Left hindlimb (tissue), 1 donor: ENCODE results near the gene B3GALT5.

Experiments used
- DNase-seq: peaks from one replicate; pipeline ENCODE4 v3.0.0-alpha.2; 2018

B3GALT5 gene

DNA sequence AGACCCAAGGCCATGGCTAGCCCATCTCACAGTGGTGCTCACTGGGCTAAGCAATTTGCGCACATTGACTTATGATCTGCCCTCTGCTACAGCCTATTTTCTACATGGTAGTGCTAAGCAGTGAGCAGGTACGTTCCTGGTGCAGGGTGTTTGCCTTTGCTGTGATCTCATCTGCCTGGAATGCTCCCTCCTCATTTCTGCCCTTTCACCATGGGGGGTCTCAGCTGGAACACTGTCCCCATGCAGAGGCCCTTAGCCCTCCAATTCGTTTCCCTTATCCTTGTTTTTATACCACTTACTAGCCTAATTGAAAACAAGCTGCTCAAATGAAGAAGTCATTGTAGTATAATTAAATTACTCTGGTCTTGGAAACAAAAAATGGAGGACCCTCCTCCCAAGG, 2.0 kb upstream of the B3GALT5 start:
- no peak for DNase-seq

GRCh38 chr21:39611551-39612190, 1.1 kb upstream of the B3GALT5 start:
- no peak for DNase-seq

- no peak for DNase-seq
Measured at GRCh38 chr21:39613041-39613934, 548 bp downstream of the B3GALT5 start.

- no peak for DNase-seq
Measured at GRCh38 chr21:39616211-39616772, 3.6 kb downstream of the B3GALT5 start.

DNA sequence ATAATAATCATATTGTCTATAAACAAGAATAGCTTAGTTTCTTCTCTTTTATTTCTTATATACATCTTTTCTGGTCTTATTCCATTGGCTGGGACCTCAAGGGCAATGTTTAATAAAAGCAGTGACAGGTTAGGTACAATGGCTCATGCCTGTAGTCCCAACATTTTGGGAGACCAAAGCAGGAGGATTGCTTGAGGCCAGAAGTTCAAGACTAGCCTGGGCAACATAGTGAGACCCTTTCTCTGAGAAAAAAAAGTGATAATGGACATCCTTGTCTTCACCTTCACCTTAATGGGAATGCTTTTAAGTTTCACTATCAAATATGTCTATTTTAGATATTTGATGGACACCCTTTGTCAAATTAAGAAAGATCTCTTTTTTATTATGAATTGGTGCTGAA, 8.1 kb downstream of the B3GALT5 start:
- no peak for DNase-seq

DNA sequence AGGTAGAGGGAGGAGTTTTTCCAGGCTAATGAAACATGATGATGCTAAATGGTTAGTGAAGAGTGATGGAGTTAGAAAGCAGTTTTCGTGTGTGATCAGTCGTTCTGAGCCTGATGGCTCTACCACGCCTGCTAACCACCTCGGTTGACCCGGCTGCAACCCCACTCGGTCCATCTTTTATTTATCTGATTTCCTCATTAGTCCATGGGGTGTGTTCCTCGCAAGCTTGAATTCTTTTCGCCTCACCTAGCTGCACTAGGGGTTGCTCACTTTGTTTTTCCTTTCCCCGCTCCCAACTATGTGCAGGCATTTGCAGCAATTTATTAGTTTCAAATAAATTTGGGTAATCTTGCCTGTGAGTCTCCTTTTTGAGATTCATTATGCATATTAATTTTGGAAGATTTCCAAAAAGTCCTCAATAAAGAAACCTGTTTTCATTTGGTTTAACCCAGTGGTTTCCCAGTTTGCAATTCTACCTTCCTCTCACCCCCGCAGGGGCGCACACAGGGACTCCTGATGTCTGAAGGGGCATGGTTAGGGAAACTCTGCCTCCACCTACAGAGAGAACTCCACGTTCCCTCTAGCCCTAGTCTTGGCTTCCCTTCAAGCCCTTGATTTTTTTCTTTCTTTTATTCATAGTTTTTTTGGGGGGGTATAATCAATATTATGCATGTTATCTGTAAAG, 12.6 kb downstream of the B3GALT5 start:
- no peak for DNase-seq

- DNase-seq: no peak
Measured at GRCh38 chr21:39628385-39628784, 15.6 kb downstream of the B3GALT5 start.

DNA sequence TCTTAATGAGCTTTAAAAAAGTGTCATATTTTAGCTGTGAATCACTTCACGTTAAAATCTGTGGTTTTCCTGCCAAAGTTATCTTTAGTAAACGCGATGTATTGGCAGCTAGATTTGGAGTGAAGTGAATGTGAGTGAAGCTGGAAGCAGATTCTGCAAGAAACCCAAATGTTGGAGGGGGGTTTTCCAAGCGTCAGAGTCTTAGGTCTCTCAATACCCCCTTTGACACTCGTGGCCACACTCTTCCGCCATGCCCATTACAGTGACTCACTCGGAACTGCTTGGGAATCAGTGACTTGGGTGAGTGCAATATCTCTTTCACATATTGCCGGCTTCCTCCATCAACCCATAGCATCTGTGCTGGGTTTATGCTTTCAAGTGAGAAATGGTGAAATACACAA, 17.5 kb downstream of the B3GALT5 start:
- no peak for DNase-seq

GRCh38 chr21:39630827-39631226, 18.1 kb downstream of the B3GALT5 start:
- DNase-seq: no peak

DNA sequence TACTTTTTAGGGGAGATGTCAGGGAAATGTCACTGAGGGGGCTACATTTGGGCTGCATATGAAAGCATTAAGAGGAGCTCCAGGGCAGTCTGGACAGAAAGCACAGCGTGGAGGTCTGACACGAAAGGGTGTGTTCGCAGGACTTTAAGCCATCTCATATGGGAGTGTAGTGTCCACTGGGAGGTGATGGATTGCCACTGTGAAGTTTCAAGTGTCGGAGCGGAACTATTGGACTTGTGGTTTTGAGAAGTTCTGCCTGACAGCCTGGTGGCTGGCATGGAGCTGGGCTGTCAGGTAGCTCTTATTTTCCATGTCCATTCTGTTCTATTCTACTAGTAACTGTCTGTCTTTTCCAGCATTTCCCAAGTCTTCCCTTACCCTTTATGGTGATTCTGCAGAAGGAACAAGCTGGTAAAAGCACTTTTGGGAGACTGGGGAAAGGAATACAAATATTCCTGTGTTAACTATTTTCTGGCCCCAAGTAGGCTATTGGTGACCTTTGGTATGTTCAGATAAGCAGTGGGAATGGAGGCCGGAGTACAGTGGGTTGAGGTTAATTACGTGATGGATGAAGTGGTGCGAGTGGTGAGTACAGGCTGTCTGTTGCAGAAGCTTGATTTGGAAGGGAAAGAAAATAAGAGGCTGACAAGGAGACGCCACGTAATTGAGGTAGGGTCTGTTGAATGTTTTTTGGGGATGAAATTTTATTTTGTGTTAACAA, 19.3 kb downstream of the B3GALT5 start:
- no peak for DNase-seq

DNA sequence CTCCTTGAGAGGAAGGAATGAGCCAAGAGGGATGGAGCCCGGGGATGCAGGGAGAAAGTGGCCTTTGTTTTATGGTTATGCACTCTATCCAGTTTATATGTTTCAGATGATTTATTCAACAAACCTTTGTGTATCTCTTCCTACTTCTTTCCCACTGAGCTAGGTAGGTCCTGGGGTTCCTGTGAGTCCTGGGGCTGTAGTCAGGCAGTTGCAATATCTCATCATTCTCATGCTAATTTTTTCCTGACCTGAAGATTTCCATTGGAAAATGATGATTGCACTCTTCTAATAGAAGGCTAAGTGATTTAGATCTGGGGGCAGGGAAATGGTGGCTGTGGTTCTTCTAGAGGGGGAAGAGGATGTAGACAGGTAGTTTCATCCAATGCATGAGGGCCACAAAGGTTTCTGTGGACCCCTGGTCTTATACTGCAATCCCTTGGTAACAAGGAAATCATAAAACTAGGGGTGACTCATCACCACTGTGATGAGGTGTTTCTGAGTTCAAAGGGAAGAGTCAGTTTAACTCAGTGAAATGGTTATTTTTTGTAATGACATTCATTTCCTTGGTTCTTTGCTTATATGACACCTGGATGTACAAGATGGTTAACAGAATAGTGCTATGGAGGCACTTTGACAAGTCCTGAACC, 20.2 kb downstream of the B3GALT5 start:
- DNase-seq: no peak

GRCh38 chr21:39633770-39634181, 21.0 kb downstream of the B3GALT5 start:
- no peak for DNase-seq

DNA sequence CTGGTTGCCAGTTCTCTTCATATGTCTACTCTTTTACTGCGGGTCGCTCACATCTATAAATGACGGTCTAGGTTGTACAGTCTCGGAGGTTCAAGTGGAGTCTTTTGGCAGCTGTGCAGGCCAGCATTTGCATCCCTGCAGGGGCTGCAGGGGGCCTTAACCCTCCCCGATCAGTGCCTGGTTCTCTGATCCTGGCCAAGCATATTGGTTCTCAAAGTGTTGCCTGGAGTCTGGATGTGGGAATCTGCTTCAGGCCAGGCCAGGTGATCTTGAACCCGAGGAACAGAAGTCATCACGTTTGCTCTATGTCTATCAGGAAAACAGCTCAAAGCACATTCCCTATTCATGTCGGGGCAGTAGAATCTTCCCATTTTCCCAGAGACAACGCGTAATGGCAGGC, 21.8 kb downstream of the B3GALT5 start:
- DNase-seq: no peak

DNA sequence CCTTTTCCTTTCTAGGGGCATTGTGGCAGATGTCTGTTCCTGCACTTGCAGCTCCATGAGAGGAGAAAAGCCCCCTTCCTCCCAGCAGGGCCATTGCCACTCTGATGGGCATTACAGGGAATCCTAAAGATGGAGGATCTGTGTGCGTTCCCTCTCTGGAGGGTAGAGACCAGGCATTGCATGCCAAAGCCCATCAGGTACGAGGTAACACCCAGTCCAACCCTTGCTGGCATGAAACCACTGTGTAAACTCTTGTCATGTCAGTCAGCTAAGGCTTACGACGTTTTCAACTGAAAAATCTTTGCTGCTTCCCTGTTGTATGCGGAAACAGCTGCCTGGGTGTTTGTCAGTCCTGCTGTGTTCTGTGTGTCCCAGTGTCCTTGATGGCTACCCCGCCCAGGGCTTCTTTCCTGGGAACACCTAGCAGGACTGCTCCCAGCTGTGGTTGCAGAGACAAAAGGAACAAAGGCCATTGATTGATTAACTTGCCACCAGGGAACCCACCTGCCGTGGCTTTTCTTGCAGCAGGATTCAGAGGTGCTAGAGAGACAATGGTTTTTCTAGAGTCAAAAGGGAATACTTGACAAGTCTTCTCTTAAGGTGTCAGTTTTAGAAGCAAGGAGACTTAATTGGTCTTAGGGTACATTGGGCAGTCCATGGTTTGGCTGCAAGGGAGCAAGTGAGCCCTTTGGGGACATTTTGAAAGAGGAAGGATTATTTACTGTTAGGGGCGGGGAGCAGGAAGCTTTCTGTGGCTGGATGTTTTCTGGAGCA, 24.6 kb downstream of the B3GALT5 start:
- no peak for DNase-seq

DNA sequence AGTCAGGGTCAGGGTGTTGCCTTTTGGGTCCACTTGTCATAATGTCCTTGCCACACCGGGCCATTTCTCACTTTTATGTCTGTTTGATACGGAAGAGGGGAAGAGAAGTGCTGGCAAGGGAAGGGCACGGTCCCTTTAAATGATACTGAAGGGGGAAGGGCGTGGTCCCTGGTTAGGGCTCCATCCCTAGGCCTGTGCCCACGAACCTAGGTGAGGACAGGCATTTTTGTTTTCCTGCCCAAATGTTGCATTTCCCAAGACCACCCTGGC, 25.2 kb downstream of the B3GALT5 start:
- no peak for DNase-seq

- no peak for DNase-seq
Measured at GRCh38 chr21:39638281-39638680, 25.5 kb downstream of the B3GALT5 start.

DNA sequence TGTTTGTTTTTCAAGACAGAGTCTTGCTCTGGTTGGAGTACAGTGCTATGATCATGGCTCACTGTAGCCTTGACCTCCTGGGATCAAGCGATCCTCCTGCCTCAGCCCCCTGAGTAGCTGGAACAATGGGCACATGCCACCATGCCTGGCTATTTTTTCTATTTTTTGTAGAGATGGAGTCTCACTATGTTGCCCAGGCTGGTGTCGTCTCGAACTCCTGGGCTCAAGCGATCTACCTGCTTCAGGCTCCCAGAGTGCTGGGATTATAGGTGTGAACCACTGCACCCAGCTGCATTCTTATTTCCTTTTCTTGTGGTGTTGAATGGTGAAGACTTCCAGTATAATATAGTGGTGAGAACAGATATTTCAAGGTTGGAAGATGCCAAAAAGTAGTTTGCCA, 28.0 kb downstream of the B3GALT5 start:
- DNase-seq: no peak

DNA sequence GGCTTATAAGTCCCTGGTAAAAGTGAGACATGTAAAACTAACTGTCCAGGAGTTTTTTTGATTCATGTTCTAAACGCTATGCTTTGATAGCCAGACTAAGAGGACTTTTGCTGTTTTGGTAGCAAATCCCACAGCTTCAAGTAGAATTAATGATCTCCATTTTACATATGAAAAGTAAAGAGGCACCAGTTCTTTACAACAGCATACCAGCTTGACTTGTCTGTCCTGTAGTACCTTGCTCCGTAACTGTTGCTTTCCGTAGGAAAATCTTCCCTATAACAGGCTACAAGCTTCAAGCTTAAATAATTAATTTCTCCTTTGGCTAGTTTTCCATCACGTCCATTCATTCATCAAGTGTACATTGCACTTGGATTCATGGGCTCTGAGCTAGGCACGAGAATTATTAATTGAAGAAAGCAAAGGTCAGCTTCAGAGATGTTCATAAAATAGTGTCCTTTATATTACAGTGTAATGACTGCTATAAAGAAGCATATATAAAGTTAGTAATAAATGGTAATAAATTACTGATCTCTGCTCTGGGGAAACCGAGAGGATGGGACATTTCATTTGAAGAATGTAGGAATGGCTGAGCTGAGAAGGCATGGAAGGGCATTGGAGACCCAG, 29.2 kb downstream of the B3GALT5 start:
- DNase-seq: no peak

DNA sequence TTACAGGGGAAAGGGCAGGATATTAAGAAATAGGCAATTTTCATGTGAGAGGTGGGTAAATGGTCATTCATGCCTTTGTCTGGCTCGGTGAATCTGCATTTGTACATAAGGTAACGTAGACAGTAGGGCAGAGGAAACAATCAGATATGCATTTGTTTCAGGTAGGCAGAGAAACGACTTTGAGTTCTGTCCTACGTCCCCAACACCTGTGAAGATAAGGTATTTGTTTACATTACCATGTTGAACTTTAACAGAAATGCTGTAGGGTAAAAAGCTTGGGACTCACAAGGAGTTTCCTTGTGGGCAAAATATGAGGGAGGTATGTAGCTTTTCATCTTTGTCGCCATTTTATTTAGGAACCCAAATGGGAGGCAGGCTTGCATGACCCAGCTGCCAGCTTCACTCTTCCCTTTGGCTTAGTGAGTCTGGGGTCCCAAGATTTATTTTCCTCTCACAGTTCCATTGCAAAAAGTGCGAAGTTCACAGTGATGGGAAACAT, 31.4 kb downstream of the B3GALT5 start:
- DNase-seq: no peak

DNA sequence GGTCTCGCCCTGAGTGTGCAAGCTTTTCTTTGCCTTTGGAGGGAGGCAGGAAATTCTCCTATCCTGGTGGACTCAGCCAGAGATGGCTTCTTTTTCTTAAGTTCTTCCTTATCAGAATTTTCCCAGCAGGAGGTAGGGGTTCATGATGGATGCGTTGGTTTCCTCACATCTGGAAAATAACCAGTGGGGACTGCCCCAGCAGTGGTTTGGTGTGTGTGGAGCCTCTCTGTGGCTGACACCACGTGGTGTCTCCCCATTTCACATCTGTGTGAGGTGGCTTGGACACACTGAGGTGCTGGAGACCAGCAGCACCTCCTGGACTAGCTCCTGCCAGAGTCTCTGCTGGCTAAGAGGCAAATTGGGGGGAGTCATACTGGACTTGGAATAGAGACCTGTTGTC, 32.6 kb downstream of the B3GALT5 start:
- DNase-seq: no peak

DNA sequence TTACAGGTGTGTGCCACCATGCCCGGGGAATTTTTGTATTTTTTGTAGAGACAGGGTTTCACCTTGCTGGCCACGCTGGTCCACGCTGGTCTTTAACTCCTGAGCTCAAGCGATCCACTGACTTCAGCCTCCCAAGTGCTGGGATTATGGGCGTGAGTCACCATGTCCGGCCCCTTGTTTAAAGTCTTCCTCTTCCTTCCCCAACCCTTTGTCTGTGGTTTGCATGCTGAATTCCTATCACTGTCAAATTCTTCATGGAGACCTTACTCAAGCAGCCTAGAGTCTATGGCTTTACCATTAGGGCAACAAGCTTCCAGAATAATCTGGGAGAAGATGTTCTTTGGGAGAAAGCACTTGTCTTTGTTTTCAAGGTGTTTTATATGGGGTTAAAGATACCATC, 34.7 kb downstream of the B3GALT5 start:
- DNase-seq: no peak
